CD4-positive, alpha-beta T cell treated with Interleukin-1 beta for 1 hour (primary cell): Measurements from ENCODE around the gene MAN2A1.
"Not testable (repeated sequence)": the region's sequence is repeated elsewhere in the genome, so short reads cannot be mapped to it uniquely, and the experiment has no call there.

ENCODE experiments used
- DNase-seq, 2 donors: peaks; one replicate each; pipeline ENCODE4 v3.0.0-alpha.2; 2020 to 2022

MAN2A1 gene

DNA sequence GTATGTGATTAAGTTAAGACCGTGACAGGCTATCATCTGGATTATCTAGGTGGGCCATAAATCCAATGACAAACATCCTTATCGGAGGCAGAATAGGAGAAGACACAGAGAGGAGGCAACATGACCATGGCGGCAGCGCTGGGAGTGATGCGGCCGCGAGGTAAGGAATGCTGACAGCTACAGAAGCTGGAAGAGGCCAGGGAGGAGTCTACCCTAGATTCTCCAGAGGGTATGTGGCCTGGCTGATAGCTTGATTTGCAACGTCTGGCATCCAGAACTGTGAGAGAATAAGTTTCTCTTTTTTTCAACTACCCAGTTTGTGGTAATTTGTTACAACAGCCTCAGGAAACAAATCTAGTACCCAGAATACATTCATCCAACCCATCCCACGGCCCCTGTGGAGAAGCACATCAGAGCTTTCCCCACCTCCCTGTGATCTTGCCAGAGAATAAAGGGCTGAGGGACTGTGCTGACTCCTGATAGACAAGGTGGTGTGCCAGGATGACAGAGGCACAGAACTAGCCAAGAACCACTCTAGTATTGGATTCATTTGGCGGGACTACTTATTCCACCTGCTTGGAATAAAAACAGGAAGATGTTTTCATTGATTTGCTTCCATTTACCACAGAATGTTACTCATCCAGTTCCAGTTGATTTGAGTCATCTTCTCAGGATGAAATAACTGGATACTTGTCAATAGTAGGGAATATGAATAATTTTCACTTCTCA is 187.4 kb downstream of the MAN2A1 start:
- no peak for DNase-seq

DNA sequence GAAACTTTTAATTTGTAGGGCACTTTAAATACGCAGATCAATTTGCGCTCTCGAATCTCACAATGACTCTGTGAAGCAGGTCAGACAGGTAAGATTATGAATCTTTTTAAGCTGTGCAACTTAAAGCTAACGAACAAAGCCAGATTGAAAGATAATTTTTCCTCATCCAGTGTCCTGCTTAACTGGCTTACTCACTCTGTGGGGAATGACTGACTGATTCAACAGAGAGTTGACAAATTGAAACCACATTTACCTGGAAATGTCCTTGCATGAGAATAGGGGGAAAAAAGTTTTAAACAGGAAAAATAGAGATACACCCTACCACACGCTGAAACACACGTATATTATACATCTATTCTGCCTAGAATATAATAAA is 187.9 kb downstream of the MAN2A1 start:
- no peak for DNase-seq

DNA sequence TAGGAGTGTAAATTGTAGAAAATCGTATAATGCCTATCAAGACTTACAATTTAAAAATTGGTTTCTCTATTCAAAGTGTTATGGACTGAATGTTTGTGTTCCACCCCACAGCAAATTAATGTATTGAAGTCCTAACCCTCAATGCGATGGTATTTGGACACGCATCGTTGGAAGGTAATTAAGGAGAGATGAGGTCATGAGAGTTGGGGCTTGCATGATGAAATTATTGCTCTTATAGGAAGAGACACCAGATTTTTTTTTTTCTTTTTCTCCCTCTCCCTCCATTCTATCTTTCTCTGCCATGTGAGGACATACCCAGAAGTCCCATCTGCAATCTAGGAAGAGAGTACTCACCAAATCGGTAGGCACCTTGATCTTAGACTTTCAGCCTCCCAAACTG is 189.2 kb downstream of the MAN2A1 start:
- DNase-seq = no peak

DNA sequence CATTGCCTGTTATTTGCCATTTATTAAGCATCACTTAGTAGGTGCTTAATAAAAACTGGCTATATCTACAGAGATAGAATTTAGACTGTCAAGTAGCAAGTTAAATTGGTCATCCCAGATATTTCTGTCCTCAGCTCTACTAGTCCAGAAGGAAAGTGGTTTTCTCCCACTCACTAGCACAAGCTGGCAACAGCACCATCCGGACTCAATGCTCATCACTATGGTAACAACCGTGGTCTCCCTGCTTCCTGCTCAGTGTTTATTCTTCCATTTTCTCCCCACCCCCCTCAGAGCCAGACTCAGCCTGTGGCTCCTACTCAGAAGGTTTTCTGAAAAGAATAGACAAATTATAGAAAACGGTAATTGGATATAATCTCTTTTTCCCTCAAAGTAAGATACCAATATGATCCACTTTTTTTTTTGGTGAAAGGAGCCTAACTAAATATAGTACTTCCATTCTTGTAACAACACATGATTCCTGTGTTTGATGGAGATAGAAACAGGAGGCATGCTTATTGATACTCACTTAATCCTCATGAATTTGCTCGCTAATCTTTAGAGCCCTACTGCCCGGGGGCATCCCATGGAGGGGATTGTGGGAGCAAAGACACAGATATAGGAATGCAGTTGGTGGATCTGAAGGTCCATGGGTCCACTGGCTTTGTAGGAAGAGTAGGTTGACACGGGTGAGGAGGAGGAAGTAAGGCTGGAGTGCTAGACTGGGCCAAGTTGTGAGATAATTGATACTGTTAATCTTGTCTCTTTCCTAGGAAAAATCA is 191.4 kb downstream of the MAN2A1 start:
- no peak for DNase-seq

DNA sequence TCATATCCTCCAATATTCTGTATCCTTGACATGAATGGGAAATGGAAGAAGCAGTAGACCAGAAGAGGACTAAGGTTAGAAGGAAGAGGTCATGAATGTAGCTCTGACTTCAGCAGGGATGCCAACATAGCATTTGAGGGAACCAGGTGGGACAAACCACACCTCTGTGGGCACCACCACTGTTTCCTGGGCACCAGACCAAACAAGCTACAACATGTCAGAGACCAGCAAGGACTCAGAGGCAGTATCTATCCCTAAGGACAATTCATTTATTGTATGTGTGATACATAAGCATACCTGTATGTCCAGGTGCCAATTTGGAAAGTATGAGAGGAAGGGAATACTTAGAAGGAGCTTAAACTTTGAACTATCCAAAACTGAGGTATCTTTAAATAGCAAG is 192.8 kb downstream of the MAN2A1 start:
- DNase-seq = no peak

DNA sequence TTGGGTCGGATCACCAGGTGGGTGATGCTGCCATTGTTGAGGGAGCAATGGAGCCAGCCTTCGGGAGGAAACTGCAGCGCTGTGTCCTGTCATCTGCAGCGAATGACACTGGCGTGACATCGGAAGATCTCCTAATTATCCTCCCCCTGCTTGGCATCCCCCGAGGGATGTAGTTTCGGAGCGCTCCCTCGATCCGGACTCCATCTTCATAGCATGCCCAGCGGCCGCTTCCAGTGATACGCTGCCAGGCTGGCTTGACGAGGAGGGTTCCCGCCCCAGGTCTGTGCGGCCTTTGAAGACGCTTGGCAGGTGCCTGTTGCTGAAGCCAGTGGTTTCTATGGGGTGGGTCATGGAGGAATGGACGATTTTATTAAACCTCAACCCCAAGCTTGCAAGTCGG is 194.9 kb downstream of the MAN2A1 start:
- no peak for DNase-seq

DNA sequence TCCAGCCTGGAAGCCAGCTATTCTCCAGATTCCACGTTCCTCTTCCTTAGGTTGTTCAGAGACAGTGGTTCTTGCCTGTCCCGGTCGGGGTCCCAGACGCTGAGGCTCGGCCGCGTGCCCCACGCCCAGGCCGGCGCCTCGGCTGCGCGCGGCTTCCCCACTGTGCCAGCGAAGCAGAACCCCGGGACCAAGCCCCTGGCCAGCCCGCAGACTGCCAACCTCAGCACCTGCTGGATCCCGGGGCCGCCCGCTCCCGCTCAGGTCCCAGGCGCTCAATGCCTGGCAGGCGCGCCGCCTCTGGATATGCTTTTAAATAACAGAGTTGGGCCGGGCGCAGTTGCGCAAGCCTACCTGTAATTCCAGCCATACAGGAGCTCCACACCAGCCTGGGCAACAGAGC is 195.5 kb downstream of the MAN2A1 start:
- DNase-seq = no peak

DNA sequence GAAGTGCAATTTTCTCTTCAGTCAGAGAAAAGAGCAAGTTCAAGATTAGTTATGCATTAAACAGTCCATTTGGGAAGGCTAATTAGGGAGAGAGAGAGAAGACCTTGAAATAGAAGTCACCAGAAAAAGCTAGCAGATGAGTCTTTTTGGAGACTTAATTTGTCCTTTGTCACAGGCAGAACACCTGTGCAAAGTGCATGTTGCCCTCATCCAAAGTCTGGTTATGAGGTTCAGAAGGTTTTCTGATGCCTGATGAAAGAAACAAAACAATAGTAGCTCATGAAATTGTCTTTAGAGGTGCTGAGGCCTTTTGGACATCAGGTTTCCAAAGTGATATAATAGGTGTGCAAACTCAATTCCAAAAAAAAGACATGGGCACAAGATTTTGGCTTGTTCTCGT is 199.3 kb downstream of the MAN2A1 start:
- DNase-seq = no peak

DNA sequence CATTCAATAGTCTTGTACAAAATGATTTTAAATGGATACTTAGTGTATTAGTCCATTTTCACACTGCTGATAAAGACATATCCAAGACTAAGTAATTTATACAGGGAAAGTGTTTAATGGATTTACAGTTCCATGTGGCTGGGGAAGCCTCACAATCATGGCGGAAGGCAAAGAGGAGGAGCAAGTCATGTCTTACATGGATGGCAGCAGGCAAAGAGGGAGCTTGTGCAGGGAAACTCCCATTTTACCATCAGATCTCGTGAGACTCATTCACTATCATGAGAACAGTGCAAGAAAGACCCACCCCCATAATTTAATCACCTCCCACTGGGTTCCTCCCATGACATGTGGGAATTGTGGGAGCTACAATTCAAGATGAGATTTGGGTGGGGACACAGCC is 203.5 kb downstream of the MAN2A1 start:
- DNase-seq = not testable (repeated sequence)

DNA sequence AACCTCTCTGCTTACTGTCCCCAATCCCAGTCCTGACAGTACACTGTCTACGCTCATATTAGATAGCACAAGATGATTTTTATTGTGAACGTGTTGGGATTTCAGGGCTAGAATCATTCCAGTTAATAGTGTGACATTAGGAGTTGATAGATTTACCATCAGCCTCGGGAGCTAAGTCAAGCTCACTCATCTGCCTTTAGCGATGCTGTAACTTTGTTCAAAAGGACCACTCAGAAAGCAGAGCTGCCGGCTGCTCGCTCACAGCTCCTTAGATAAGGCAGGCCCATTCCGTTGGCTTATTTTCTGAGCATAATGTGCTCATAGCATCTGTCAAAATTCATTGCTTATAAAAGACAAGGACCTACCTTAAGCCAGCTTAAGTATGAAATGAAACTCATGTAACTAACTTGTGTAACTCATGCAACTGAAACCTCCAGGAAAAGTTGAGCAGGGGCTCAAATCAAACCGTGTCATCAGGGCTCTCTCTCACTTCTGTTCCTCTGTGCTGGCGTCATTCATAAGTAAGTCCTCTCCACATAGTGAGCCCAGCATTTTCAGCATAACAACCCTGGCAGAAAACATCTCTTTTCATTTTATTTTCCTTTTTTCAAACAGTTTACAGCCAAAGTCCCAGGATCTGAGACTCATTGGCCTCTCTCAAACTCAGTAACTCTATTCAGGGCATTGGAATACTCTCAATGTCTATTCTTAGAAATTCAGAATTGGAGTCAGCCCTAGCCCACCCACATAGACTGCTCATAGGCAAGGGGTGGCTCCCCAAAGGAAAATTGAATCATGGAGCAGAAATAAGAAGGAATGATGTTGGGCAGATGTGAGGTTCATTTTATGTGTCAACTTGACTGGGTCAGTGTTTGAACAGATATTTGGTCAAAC is 208.8 kb downstream of the MAN2A1 start:
- DNase-seq = no peak

DNA sequence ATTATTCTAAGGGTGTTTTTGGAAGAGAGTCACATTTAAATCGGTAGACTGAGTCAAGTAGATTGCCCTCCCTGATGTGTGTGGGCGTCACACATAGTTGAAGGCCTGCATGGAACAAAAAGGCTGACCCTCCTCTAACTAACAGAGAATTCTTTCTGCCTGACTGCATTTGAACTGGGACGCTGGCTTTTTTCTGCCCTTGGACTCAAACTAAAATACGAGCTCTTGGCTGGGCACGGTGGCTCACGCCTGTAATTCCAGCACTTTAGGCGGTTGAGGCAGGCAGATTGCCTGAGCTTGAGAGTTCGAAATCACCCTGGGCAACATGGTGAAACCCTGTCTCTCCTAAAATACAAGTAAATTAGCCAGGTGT is 209.4 kb downstream of the MAN2A1 start:
- no peak for DNase-seq

DNA sequence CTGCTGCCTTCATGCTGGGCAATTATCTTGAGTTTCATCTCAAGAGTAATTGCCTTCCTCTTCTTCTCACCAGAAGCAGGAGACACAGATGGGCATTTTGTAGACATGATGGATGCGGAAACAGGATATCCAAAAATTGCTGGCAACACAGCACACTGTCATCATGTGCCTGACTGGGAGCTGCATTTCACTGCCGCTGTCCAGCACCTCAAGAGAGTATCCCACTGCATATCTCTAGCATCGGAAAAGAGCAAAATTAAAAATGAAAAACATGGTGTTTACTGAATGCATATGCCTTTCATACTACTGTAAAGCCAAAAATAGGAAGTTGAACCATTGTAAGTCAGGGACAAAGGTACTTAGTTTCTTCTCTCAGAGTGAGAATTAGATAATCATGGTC is 210.7 kb downstream of the MAN2A1 start:
- no peak for DNase-seq

DNA sequence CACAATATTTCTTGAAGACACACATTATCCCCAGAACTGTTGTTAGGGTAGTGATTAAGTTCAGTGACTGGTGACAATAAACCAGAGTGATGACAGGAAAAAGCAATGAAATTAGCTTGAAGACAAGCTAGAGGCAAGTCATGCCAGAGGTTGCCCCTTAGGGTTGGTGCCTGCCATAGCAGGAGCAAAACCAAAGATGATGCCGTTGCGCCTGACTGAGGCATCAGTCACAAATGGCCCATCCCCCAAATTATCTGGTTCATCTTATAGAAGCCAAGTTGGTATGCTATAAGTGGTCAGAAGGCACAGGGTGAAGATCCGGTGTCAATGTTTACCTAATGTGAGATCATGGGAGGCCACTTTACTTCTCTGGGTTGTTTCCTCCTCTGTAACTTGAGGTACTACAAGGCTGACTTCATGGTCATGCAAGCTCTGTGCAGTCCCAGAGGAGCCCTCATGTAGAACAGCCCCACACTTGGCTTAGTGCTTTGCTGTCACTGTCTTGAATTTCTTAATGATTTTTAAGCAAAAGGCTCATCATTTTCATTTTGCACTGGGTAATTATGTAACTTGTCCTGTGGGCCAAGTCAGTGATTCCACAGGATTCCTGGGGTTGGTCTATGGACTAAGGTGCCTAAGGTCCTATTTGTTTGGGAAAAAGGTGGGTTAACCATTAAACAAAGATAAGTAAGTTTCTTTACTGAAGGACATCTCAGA is 211.3 kb downstream of the MAN2A1 start:
- no peak for DNase-seq

DNA sequence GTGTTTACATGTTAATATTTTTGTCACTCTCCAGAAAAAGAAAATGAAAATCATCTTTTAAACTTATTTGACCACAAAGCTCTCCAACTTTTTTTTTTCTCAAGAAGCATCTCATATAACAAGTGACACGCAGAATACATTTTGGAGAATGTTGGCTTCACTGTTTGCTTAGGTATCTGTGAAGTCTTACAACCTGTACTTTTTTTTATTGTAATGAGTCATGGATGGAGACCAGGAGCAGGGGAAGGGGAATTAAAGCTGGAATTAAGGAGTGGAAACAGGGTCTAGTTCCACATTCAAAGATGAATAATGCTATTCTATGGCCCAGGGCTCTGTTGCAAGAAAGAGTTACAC is 211.9 kb downstream of the MAN2A1 start:
- DNase-seq = no peak

DNA sequence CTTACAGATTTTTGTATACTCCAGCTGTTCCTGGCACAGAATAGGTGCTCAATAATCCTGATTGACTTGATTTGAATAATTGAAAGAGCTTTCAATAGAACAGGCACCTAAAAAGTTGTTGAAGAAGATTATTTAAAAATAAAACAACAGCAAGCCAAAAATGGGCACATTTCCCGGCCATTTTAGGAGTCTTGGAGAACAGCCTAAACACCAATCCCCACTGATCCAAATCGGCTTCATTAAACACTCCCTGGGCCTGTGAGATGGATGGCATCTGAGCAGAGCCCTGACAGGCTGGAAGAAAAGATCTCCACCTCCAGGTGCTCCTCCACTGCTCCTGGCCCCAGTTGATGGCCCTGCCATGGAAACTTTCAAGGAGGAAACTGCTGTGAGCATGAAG is 213.3 kb downstream of the MAN2A1 start:
- no peak for DNase-seq

DNA sequence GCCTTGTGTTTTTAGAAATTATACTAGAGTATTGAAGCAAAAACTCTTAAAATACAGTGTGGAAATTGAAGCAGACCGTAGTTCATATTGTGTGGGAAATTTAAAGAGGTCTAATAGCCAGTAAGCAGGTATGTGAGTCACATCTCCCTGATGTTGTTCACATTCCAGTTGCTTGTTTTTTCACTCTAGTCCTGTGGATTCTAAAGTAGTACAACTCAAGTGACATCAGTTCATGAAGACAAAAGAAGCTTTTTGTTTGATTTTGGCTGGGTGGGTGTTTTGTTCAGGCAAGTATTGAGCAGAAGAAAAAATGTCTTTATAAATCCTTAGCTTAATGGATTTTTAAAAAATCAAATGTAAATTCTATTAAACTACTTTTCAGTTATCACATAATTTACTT is 216.2 kb downstream of the MAN2A1 start:
- no peak for DNase-seq

DNA sequence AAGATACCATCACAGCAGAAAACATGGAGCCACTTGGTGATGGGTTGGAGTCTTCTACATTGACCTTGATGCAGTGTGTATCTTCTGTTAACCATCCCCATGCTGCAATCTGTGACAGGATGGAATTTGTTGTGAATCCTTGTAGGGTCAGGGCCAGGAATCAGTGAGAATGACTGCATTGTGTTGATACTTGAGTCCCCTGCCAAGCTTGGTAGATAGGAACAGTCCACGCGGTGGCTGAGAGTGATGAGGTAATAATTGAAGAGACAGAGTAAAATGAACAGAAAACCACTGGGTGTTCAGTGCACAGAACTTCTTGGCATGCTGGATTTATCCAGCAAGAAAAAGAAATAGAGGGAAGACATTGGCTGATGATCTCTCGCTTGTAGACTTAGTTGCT is 217.5 kb downstream of the MAN2A1 start:
- DNase-seq = no peak

DNA sequence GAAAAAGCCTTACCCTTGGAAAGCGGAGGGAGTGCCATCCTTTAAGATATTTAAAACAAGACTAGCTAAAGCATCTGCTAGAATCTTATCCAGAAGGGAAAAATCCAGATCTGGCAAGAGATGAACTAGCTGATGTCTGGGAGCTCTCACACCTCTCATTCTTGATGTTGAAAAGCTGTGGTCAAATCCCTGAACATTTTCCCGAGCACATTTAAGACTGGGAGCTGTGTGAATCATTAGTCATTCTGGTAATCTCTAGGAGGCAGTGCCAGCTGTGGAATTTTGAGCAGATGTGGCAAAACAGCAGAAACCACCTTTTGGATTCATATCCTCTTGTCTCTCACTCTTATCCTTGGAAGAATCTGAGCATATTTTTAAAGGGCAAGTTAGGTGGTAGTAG is 218.0 kb downstream of the MAN2A1 start:
- DNase-seq = no peak

DNA sequence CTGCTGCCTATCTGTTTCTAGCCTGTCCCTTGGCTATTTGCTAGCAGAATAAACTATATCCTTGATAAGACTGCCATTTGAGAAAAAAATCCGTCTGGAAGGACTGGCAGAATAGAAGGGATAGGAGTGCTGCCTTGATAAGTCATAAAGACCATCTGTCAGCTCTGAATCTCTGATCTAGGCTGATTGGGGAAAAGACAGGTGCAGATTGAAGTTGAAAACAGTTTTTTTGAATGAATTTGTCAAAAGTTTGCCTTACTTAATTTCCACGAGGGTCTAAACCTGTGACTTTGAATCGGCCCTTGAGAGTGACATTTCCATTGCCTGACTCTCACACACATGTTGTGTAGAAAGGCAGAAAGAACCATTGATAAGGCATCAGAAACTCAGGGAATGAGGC is 218.6 kb downstream of the MAN2A1 start:
- no peak for DNase-seq

DNA sequence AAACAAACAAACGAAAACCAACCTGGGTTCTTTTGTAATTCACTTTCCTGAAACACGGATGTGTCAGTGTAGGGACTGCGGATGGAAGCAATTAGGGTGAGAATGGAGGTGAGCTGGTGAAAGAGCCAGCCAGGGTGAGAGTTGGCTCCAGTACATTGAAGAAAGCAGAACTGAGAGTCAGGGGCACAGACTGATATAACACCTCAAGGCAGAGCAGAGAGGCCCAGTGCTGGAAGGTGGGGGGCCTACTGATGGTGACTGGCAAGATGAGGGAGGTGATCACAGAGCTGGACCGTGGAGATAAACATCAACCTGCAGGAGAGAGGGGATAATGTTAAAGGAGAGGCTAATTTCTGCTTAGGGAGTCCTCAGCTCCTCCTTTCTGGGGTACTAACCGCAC is 221.1 kb downstream of the MAN2A1 start:
- DNase-seq = no peak

DNA sequence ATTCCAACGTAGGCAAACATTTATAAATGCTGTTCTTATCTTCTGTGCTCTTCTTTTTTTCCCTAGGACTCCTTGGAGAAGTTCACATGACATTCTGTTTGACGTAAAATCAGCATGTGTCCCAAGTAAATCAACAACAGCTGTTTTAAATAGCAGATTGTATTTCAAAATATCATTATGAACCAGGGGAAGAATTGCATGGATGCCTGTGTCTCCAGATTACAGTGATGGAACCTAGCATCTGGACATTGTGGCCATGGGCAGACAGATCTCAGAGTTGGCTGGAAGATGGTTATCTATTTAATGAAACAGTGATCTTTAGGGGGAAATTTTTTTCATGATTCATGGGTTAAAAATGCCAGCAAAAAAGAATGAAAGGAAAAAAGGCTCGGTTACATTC is 222.0 kb downstream of the MAN2A1 start:
- no peak for DNase-seq

DNA sequence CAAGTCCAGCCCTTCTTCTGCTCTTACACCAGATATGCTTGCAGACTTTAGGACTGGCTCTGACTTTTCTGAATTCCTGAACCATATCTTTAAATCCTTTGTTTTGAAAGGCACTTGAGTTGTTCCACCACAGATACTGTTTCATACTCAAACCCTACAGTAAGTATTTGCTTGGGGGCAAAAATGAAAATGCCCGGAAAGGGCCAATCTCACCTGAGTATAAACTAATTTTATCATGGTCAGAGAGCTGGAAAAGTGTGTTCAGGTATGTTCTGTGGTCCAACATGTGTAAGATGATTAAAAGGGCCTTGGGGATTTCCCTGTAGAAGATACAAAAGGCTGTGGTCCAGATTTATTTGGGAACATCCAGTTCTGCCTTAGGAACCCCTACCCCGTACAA is 225.2 kb downstream of the MAN2A1 start:
- DNase-seq = no peak

DNA sequence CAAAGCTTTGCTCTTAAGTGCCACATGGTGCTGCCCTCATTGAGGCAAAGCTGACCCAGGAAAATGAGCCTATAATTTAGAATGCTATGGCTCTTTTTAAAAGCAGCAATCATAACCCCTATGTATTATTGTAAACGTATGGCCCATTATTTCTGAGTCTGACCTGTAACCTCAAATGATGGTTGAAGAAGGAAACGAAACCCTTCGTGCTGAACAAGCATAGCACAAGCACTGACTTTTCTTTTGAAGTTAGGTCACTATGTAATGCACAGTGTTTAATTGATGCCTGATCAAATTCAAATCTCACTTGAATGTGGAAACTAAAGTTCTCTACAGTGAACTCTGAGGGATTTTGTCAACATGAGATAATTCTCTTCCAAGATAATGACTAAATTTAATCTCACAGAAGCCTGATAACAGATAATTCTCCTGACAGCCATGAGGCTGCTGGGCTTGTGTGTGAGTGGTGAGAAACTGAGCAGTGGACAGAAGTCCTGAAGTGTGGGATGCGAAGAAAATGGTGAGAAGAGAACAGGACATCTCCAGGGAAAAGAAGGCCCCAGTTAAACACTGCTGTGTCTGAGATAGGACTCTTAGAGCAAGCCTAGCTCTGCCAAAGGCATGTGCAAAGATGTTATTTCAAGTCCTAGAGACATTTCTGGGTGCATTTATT is 226.9 kb downstream of the MAN2A1 start:
- DNase-seq = no peak
